GM18858 (cell line): Measurements from ENCODE around the gene FSIP1.

Source experiments
- ATAC-seq: cut with Tn5 transposase; IDR thresholded peaks from one replicate; pipeline ENCODE4 v1.9.1; 2021; ENCODE audit not compliant: unreplicated experiment

Gene FSIP1

DNA sequence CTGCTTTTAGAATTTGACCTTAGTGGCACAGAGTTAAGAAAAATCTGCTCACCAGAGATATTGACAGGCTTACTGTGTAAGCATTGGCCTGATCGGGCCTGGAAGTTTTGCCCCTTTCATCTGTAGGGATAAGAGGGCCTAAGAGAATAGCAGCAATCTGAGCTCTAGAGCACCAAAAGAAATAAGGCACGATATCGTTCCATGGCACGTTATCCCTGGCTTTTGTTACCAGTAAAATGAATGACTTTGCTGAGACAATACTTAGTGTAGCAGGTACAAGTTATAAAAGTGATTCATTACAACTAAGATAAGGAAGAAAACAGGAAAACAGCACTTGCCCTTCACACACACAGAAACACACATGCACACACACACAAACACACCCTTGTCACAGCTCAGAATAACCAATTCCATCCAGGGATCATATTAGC is 196.8 kb downstream of the FSIP1 start:
- ATAC-seq: no peak

DNA sequence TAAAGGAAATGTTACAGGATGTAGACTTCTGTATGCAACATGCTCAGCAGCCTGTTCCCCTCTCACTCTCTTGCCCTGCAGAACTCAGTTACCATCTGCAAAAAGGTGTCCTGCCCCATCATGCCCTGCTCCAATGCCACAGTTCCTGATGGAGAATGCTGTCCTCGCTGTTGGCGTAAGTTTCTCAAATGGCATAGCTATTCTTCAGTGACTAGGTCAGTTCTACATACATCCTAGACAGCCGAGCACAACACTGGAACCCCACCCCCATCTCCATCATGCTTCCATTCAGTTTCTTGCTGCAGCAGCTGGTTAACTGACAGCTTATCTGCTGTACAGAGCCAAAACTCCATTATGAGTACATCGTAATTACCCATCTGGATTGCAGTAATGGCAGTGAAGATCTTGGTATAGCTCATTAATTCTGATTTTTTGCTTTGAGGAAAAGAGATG is 197.2 kb downstream of the FSIP1 start:
- ATAC-seq: no peak

DNA sequence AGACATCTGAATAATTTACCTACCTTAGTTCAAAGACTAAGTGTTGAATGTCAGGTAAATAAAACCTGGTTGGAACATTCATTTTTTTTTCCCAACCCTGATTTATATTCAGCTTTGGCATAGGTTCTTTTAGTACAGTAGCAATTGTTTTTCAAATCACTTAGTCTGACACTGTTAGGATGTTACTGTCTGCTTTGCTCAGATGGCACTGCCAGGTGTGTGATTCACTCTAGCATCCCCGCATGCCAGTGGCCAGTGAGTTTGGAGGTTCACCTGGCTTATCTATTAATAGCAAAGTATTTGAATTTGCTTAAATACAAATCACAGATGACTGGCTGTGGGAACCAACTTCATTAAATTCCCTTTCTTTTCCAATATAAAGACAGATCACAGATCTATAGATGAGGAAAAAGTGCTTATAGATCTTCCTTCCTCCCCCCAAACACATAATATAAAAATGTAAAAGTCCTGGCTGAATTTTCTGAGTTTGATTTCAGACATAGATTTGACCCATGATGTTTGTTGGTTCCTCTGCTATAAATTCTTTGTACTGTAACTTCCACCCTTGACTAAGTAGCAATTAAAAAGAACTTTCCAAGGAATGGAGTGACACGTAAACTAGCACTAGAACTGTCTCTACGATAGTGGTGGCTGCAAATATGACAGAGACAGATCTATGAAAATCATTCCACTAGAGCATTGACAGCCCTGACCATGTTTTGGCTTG is 197.8 kb downstream of the FSIP1 start:
- ATAC-seq: no peak

DNA sequence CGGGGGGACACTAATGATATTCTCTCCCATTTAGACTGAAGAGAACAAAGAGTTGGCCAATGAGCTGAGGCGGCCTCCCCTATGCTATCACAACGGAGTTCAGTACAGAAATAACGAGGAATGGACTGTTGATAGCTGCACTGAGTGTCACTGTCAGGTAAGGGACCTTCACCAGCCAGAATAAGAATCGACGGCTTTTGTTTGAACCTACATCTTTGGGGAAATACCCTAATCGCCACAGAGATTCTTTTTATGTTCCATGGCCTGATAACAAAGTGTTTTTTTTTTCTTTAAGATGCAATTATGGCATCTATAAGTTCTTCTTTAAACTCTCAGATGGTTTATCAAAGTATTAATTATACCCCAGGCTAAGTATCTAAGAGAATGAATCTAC is 198.4 kb downstream of the FSIP1 start:
- no peak for ATAC-seq

DNA sequence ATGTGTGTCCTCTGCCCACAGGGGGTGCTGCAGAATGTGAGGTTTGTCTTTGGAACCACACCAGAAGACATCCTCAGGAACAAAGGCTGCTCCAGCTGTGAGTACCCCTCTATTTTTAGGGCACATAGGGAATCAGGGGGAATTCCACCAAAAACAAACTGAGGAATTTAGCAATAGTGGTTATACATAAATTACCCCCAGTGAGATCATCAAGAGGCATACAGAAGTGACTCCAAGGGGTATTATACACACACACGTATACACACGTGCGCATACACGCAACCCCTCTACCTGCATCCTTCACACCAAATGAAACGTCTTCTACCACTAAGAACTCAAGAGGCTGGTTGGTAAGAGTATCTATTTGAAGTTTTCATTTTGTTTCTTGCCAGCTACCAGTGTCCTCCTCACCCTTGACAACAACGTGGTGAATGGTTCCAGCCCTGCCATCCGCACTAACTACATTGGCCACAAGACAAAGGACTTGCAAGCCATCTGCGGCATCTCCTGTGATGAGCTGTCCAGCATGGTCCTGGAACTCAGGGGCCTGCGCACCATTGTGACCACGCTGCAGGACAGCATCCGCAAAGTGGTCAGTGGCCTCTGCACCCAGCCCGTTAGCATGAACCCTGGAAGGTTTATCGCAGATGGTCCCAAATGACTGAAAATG is 198.9 kb downstream of the FSIP1 start:
- no peak for ATAC-seq

DNA sequence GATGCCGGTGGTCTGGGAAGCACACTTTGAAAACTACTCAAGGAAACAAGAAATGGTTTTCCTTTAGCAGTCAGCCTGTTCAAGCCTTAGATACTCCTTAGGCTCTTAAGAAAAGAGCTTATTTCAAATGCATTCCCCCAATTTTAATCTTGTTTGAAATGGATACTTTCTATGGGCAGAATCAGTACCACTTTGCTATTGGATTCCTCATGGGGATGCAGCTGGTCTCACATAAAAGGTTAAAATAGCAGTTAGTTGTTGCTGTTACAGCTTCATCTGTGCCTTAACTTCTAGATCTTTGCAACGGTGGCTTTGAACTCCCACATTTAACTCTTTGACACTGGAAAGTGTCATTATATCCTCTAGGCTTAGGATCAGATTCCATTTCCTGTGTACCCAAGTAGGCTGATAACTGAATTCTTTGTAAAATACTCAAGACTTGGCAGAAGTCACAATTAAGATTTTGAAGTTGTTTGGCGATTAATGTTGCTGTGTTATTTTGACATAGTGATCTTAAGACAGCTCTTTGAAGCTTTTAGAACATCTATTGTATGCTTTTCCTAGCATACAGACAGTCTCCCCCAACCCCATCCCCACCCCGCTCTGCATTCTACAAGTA is 199.6 kb downstream of the FSIP1 start:
- no peak for ATAC-seq

DNA sequence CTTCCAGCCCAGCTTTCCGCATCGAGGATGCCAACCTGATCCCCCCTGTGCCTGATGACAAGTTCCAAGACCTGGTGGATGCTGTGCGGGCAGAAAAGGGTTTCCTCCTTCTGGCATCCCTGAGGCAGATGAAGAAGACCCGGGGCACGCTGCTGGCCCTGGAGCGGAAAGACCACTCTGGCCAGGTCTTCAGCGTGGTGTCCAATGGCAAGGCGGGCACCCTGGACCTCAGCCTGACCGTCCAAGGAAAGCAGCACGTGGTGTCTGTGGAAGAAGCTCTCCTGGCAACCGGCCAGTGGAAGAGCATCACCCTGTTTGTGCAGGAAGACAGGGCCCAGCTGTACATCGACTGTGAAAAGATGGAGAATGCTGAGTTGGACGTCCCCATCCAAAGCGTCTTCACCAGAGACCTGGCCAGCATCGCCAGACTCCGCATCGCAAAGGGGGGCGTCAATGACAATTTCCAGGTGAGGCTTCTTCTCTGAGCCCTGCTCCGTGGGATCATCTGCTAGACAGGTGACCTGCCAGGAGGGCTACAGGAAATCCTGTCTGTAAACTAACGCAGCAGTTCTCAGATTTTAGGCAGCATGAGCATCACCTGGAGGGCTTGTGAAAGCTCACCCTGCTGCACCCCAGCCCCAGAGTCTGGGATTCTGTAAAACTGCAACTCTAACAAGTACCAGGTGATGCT is 200.2 kb downstream of the FSIP1 start:
- ATAC-seq: no peak

DNA sequence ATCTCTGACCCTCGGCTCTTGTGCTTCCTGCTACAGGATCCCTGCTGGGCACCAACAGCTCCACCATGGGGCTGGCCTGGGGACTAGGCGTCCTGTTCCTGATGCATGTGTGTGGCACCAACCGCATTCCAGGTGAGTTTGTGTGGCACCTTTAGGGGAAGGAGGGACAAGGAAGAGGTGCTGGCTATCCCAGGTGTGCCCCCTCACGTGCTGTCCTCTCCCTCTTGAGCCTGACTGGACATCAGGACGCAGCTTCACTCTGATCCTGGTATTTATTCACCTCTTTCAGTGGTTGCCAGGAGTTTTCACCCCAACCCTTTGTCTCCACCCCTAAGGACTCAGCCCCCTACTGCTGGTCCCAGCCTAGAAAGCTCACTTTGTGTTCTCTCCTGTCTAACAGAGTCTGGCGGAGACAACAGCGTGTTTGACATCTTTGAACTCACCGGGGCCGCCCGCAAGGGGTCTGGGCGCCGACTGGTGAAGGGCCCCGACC is 200.8 kb downstream of the FSIP1 start:
- no peak for ATAC-seq

DNA sequence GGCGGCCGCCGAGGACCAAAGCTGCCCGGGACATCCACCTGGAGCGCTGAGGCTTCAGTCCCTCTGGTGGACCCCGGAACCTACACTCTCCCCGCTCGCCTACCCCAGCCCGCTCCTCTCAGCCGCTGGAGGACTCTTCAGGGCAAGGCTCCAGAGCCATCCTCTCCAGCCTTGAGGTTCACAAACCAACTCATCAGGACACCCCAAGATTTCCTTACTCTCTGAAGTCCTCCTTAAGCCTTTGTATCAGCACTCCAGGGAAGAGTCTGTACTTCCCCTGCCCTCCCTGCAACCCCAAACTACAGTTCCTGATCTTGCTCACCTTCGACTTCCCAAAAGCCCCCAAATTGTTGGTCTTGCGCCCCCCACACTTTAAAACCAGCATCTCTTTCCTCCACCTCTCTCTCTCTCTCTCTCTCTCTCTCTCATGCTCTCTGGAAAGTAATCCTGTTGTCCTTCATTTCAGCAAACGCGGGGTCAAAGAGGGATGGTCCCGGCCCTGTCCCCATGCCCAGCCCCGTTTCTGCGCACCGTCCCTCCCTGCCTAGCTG is 201.3 kb downstream of the FSIP1 start:
- ATAC-seq: no peak

DNA sequence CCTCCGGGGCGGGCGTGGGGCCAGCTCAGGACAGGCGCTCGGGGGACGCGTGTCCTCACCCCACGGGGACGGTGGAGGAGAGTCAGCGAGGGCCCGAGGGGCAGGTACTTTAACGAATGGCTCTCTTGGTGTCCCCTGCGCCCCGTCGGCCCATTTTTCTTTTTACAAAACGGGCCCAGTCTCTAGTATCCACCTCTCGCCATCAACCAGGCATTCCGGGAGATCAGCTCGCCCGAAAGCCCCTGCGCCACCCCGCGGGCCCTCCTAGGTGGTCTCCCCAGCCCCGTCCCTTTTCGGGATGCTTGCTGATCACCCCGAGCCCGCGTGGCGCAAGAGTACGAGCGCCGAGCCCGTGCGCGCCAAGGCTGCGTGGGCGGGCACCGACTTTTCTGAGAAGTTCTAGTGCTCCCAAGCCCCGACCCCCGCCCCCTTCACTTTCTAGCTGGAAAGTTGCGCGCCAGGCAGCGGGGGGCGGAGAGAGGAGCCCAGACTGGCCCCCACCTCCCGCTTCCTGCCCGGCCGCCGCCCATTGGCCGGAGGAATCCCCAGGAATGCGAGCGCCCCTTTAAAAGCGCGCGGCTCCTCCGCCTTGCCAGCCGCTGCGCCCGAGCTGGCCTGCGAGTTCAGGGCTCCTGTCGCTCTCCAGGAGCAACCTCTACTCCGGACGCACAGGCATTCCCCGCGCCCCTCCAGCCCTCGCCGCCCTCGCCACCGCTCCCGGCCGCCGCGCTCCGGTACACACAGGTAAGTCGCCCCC is 202.0 kb downstream of the FSIP1 start, which contains the start of gene THBS1:
THBS1 (plus strand) TSS at position 595 of the 757 bp plus-strand sequence. CDS start 779 bp downstream, outside the sequence.
- ATAC-seq: no peak

DNA sequence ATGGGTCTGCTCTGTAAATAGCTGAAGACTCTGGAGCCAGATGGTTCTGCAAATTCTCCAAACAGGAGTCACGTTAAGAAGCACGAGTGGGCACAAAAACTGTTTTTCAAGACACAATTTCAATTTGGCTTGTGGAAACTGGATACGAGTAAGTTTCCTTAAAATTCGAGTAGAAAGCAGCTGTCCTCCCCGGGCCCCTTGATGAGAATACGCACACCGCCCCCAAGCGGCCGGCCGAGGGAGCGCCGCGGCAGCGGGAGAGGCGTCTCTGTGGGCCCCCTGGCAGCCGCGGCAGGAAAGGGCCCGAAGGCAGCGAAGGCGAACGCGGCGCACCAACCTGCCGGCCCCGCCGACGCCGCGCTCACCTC is 202.5 kb downstream of the FSIP1 start:
- ATAC-seq: peak; percentile 78

DNA sequence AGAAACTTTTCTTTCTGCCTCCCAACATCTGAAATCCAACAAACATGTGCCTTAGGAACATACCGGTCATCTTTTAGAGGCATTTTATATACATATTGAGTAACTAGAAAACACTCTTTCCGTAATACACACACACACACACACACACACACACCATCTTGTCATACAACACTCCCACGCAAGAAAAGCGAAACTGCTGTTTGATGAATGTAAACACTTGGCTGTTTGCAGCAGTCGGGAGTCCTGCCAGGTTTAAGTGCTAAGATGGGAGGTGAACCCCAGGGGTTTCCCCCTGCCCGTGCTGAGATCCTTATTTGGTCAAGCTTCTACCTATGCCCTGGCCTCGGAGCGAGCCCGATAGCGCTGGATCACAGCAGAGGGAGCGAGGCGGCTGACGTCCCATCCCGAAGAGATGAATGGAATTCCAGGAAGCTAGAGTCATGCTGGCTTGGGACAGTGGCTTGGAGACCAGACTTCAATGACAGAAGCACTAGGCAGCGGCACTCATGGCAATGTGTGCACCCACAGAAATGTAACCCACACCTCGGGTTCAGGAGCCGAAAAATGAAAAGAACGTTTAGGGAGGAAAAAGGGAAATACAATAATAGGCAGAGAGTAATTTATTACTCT is 203.0 kb downstream of the FSIP1 start:
- ATAC-seq: no peak

DNA sequence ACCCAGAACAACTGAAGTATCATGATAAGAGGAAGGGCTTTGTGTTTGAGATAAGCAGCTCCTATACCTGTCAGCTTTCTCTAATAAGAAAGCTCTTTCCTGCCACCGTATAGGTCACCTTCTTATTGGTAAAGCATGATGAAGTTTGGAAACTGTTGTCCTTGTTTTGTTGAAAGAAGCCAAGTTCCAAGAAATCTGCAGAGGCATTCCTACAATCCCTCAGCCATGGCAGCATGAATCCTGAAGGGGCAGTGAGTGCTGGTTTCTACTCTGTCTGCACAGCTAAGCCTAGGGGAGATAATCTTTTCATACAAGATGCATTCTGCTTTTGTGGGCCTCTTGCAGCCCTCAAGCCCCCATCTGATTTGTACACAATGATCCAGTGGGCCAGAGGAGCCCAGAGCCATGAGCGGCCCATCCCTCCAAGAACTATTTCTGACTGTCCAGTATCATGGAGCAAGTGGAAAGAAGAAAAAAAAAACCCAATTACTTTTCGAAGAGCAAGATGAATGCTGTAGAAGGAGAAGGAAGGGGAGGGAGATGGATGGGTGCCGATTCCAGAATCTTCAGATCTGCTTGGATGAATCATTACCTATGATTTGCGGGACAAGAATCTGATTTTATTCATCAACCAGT is 203.7 kb downstream of the FSIP1 start:
- ATAC-seq: no peak

DNA sequence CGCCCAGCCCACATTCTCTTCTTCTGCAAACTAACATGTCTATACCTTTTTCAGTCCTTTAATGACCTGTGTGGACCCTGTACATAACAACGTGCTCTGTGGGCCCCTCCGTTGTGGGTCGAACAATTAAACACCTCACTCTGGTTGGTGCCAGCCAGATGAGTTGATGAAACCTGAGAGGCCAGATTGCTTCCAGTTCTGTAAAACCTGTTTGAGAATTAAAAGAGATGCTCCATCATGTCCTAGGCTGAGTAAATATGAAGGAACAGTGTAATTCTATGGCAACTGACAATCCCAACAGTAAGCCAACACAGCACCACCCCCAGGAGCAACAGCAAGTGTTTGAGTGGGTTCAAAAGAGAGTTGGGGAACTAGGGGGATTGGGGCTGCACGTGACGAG is 207.5 kb downstream of the FSIP1 start:
- no peak for ATAC-seq

DNA sequence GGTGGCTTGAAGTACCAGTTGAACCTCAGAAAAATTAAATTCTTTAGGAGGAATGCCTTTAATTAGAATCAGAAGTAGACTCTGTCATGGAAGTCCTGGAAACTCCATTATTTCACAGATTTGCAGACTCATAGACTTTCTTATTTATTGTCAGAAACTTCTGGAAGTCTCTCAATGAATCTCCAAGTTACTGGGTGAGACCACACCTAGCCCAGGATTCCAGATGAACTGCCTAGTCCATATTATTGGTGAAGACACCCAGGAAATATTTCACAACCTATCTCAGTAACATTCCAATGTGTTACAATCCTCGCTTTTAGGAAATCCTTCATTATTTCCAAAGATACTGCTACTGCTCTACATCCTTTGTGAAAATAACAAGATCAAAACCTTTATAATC is 208.2 kb downstream of the FSIP1 start:
- no peak for ATAC-seq

DNA sequence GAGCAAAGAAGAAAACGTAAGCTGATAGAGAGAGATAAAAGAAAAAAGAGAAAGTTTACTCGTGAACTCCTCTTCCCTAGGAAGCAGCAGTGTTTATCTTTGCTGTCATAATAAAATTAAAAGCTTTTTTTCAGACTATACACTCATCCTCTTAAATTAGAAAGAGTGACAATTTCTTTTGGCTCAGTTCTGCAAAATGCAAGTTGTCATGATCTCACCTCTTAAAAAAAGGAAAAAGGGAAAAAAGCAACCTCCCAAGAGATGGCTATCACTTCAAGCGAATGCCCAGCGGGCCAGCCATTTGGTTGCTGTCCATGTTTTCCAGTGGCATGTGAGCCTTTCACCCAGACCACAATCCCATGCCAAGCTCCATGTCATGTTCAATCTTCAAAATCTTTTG is 208.8 kb downstream of the FSIP1 start:
- no peak for ATAC-seq

DNA sequence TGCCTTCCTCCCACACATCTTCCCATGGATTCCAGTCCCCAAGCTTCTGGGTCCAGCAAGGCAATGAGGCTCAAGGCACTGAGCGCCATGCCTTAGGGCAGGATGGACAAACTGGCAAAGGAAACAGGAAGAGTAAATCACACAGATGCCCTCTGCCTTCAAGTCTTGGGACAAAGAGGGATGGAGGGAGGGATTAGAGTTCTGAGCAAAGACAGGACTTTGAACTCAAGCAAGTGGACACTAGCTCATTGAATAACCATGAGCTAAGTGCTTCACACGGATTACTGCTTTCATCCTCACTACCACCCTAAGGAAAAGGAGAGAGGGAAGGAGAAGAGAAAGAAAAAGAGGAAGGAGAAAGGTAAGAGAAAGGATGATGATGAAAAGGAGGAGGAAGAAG is 209.4 kb downstream of the FSIP1 start:
- ATAC-seq: no peak

DNA sequence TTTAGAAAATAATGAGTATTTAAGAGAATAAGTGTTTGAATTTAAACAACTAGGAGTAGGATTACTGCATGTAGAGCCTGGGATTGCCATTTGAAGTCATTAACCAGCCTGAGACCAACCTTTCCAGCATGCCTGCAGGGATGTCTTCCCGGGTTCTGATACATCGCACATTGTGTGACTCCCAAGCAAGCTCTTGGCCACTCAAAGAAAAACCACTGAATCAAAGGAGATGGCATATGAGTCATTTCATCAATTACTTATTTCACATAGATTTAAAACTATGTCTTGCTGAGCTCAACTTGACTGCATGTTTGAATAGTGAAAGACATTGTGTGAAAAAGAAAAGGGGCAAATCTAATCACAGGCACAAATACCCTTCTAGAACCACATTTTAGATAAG is 216.8 kb downstream of the FSIP1 start:
- ATAC-seq: no peak

DNA sequence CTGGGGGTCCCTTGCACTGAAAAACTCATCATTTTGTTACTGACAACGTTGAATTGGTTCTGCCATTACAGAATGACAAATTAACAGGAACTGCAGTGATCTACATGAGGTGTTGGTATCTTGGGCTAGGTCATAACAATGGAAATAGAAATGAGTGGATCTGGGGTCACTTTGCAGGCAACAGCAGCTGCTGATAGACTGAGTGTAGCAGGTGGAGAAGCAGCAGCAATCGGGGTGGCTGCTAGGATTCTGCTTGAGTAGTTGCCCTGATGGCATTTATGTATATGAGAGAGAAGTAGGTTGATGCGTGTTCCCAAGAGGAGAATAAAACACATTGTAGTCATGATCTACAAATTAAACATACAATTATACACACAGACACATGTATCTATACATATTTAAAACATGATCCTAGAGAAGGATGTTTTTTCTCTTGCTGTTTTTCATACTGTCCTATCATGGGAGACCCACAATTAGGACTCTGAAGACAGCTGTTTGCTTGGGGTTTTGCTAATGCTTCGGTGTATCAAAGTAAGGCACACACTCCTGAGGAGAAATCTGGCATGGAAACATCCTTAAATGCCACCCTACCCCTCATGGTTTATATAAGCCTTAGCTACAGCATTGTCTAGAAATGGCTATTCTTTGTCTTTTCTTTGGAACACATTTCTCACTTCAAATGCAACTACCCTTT is 217.5 kb downstream of the FSIP1 start:
- no peak for ATAC-seq
